Endothelial cell (in vitro differentiated cells): Measurements from ENCODE around the gene OR7G2. TPM values are rescaled to one million over a fixed set of nuclear protein-coding genes. Genes with fewer than 3 reads are reported as not detected.

Source experiments
- DNase-seq: peaks from one replicate; pipeline ENCODE4 v3.0.0; 2021; ENCODE audit warnings: low spot score
- H3K27ac Mint-ChIP-seq: one replicate; pipeline ENCODE4 v1.8.0; 2021; ENCODE audit warnings: mixed read lengths, inconsistent platforms; ENCODE audit not compliant: unreplicated experiment
- H3K27me3 Mint-ChIP-seq: one replicate; pipeline ENCODE4 v1.8.0; 2021; ENCODE audit warnings: mild to moderate bottlenecking, moderate library complexity, mixed read lengths, inconsistent platforms; ENCODE audit not compliant: unreplicated experiment
- H3K36me3 Mint-ChIP-seq: one replicate; pipeline ENCODE4 v1.8.0; 2021; ENCODE audit warnings: mild to moderate bottlenecking, low read depth, mixed read lengths, inconsistent platforms; ENCODE audit not compliant: unreplicated experiment
- H3K4me1 Mint-ChIP-seq: one replicate; pipeline ENCODE4 v1.8.0; 2021; ENCODE audit warnings: mild to moderate bottlenecking, mixed read lengths, inconsistent platforms; ENCODE audit not compliant: unreplicated experiment
- H3K4me3 Mint-ChIP-seq: one replicate; pipeline ENCODE4 v1.8.0; 2021; ENCODE audit warnings: mild to moderate bottlenecking, mixed read lengths, inconsistent platforms; ENCODE audit not compliant: unreplicated experiment
- H3K9me3 Mint-ChIP-seq: one replicate; pipeline ENCODE4 v1.8.0; 2021; ENCODE audit warnings: mixed read lengths, inconsistent platforms; ENCODE audit not compliant: unreplicated experiment
- CTCF ChIP-seq: fragments of 200-600 bp; sonication (generic); IDR thresholded peaks from one replicate; pipeline ENCODE4 v1.5.0; 2021; ENCODE audit warnings: antibody characterized with exemption; ENCODE audit not compliant: unreplicated experiment
- total RNA-seq: library from RNA; stranded (reverse); fragmentation: NEBNext Ultra II Directional; extraction: Animal tissue kit (Norgen Biotek cat#: 25700); gene quantifications from one replicate; pipeline ENCODE4 v1.2.1, GENCODE V29; 2021; ENCODE audit not compliant: unreplicated experiment

The OR7G2 gene
- total RNA-seq, 1 donor from 2014 or later = not detected

- Mint-ChIP-seq H3K4me1 (no peaks in the 10 kb centered on the region), H3K9me3 (peaks cover 53% of the 10 kb centered on the region), H3K27me3 (peaks cover 11% of the 10 kb centered on the region), H3K36me3 (peaks cover 79% of the 10 kb centered on the region), H3K27ac (no peak overlapping the region), H3K4me3 (peak overlapping the region; percentile 66)
- TF ChIP-seq CTCF = no peak
- no peak for DNase-seq
Measured at GRCh38 chr19:9149997-9150396, 42.7 kb upstream of the OR7G2 start.

- TF ChIP-seq CTCF = no peak
- Mint-ChIP-seq H3K27ac (no peak overlapping the region), H3K36me3 (peaks cover 68% of the 10 kb centered on the region), H3K27me3 (peaks cover 7% of the 10 kb centered on the region), H3K4me3 (peak overlapping the region; percentile 85), H3K9me3 (peaks cover 48% of the 10 kb centered on the region), H3K4me1 (no peaks in the 10 kb centered on the region)
- no peak for DNase-seq
Measured at GRCh38 chr19:9148697-9149096, 41.4 kb upstream of the OR7G2 start.

- no peak for DNase-seq
- Mint-ChIP-seq H3K4me1 (no peaks in the 10 kb centered on the region), H3K27ac (no peak overlapping the region), H3K27me3 (peaks cover 2% of the 10 kb centered on the region), H3K36me3 (peaks cover 53% of the 10 kb centered on the region), H3K4me3 (peak overlapping the region; percentile 69), H3K9me3 (peaks cover 37% of the 10 kb centered on the region)
- TF ChIP-seq CTCF = no peak
Measured at GRCh38 chr19:9146882-9147281, 39.6 kb upstream of the OR7G2 start.

- H3K9me3 Mint-ChIP-seq = peaks cover 31% of the 10 kb centered on the region
- H3K4me3 Mint-ChIP-seq = no peak overlapping the region
- peaks cover 35% of the 10 kb centered on the region for H3K36me3 Mint-ChIP-seq
- no peak overlapping the region for H3K27ac Mint-ChIP-seq
- H3K27me3 Mint-ChIP-seq = peaks cover 4% of the 10 kb centered on the region
- TF ChIP-seq CTCF = no peak
- H3K4me1 Mint-ChIP-seq = peaks cover 11% of the 10 kb centered on the region
- no peak for DNase-seq
Measured at GRCh38 chr19:9144920-9145319, 37.6 kb upstream of the OR7G2 start.

GRCh38 chr19:9140159-9140874 lies 33.0 kb upstream of the OR7G2 start, which contains the start of gene ZNF317:
TSS of gene ZNF317 (plus strand) at chr19:9140397. CDS start at chr19:9156017, 15,620 bp downstream.
- TF ChIP-seq CTCF = no peak
- H3K27ac Mint-ChIP-seq = peak within 1 kb of the TSS; percentile 96
- H3K36me3 Mint-ChIP-seq = peaks cover under 1% of the 10 kb centered on the region
- peaks cover 3% of the 10 kb centered on the region for H3K27me3 Mint-ChIP-seq
- peaks cover 15% of the 10 kb centered on the region for H3K4me1 Mint-ChIP-seq
- peak within 1 kb of the TSS; percentile 100 for H3K4me3 Mint-ChIP-seq
- DNase-seq = peak; percentile 87
- peaks cover 4% of the 10 kb centered on the region for H3K9me3 Mint-ChIP-seq
